Cardiac septum (tissue), 1 donor: ENCODE data around the gene KCNJ18. TPM values are rescaled to one million over a fixed set of nuclear protein-coding genes. Genes with fewer than 3 reads are reported as not detected.
"Not testable (repeated sequence)": the region's sequence is repeated elsewhere in the genome, so short reads cannot be mapped to it uniquely, and the experiment has no call there.

Source experiments
- DNase-seq: peaks from one replicate; pipeline ENCODE4 v3.0.0-alpha.2; 2020; ENCODE audit warnings: low spot score
- intact Hi-C: fragments of 100-400 bp; cut with DNase I; formaldehyde crosslinking; loops from one replicate; pipeline ENCODE4 v1.14.0; 2022
- total RNA-seq: library from RNA; stranded (reverse); fragmentation: NEBNext Ultra II Directional; extraction: Animal tissue kit (Norgen Biotek cat#: 25700); gene quantifications from one replicate; pipeline ENCODE4 v1.2.1, GENCODE V29; 2021
- donor health status: DM: no; HTN: no; CAD: no.

Gene KCNJ18
- total RNA-seq, 1 donor from 2014 or later, result not detected

DNA sequence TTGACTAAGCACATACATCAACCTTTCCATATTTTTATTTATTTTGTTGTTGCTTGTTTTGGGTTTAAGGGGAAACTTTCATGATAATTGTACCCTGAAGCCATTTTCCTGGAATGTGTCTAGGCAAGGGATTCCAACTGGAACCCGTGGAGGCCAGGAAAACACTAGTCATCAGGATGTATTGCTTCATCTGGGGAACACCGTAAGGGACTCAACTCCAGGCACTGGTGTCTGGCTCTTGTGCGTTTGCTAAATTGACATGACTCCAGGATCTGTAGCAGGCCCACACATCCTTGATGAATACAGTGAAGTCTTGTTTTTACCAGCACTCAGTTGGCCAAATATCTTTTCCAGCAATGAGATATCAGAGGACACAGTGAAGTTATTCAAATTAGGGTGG is 21.3 kb downstream of the KCNJ18 start:
- DNase-seq, intact Hi-C loops: not testable (repeated sequence)

DNA sequence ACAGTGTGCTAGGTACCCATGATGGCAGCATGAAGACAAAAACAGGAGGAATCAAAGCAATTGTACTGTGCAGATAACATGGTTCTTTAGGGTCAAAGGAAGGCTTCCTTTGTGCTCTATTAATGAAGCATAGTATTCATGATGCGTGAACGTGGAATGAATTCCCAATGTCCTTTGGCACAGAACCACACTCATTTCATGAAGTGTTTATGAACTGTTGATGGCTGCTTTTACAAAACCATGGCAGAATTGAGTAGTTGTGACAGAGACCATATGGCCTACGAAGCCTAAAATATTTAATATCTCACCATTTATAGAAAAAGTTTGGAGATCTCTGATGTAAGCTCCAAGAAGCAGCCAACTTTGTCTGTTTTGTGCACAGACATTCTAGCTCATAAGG is 22.4 kb downstream of the KCNJ18 start:
- intact Hi-C loops, DNase-seq: not testable (repeated sequence)

DNA sequence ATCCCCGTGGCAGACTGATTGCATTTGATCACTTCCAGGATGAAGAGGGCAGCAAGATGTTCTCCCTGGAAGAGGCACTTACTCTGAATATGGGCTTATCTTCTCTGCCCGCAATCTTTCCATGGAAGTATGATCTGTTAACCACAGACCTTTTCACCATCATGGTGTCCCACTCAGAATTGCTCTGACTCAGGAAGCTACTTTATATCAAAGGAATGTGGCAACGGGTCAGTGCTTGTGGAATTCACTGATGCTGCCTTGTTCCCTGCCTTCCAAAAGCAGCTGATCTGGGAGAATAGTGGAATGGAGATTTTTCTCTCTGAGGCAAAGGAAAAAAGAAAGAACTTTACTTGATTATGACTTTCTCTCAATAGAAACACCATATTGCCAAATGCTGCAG is 23.6 kb downstream of the KCNJ18 start:
- intact Hi-C loops, DNase-seq: not testable (repeated sequence)

DNA sequence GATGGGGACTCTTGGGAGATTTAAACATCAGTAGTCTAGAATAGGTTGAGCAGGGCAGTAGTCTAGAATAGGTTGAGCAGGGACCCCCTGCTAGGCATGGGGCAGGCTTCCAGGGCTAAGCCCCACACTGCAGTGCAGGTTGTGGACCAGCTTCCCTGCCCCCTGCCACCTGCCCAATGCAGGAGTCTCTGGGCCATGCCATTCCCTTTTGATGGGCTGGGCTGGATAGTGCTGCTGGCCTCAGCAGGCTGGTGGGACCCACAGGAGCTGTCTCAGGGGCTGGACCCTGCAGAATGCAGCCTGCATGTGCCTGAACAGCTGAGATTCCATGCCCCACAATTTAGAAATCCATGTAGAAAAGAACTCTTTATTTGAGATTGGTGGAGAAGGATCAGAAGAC is 26.6 kb downstream of the KCNJ18 start:
- intact Hi-C loops, DNase-seq: not testable (repeated sequence)

DNA sequence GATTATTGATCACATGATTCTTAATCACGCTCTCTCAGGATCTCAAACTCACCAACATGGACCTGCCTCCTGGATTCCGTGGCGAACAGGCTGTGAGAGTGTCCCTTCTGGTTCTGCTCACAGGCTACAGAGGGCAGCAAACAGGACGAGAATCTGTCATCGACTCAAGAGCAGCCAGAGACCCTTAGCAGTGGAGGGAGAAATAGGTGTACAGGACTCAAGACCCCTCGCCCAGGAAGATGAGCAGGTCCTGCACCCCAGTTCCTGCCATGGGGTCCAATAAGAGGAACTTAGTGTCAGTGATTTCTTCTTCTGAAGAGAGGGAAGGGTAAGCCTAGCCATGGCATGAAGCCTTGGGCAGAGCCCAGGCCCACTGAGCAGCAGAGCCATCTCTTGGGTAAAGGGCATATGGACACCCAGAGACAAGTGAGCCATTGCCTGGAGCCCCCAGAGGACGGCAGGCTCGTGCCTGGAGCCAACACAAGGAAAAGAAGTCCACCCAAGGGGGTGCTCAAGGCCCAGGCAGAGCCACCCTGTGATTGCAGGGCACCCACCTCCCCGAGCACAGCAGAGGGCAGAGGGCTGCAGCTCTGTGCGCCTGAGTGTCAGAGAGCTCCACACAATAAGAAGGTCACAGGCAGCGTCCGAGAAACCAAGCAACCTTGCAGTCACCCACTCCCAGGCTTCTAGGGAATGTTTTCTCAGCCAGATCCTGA is 27.3 kb downstream of the KCNJ18 start:
- intact Hi-C loops, DNase-seq: not testable (repeated sequence)

DNA sequence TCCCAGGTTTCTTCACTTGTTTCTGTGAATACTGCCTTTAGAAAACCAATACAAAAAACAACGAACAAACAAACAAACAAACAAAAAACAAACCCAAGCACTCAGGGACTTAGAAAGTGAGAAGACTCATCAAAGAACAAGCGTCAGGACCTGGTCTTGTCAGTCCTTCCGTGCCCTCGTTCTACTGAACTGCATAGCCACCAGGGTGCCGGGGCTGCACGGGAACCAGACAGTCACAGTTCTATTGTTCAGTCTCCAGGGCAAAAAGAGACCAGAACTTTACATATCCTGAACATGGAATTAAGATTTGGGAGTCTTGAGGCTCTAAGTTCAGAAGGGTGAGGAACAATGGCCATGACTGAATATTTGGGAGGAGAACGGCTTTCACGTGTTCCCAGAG is 28.2 kb downstream of the KCNJ18 start:
- DNase-seq, intact Hi-C loops: not testable (repeated sequence)

DNA sequence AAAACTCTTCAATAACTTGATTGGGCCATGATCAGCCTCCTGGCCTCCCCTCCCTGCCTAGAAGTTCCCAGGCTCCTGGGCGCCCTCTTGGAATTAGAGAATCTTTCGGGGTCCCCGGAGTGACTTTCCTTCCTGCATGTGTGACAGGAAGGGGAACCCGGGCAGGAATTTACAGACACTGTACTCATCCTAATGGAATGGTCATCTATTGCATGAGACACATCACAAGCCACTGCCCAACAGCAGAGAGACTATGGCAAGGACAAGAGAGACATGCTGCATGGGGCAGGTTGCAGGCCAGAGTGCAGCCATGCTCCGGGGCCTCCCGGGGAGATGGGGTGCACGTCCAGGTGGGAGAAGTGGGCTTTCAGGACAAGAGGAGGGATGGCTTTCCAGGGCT is 29.9 kb downstream of the KCNJ18 start:
- intact Hi-C loops, result not testable (repeated sequence)

DNA sequence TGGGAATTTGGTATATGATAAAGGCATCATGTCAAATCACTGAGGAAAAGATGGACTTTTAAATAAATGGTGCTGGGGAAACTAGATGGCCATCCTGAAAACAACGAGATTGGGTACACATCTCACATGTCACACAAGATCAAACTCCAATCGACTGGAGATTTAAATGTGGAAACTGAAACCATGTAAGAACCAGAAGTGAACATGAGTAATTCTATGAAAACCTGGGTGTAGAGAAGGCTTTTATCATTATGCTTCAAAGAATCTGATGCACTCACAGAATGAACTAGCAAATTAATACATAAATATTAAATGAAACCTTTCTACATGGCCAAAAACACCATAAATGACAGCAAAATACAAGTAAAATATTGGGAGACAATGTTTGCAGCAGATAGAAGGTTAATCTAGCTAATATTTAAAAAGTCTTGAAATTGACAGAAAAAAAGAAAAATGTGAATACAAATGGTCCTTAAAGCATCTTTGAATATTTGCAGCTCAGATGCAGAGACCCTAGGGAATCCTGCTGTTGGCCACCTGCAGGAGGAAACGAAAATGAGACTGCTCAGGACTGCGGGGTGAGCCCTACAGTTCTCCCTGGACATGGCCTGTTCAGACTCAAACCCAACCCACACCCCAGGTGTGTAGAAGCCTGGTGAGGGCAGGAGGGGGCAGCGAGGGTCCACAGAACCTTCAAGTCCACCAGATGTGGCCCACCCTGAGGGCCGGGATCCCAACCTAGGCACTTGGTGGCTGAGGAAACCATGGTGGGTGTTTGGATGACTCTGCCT is 32.1 kb downstream of the KCNJ18 start:
- intact Hi-C loops, result not testable (repeated sequence)
- peak; percentile 56 for DNase-seq

More for the DNA sequence above, 29.9 kb downstream of the KCNJ18 start:
- DNase-seq, result not testable (repeated sequence)

DNA sequence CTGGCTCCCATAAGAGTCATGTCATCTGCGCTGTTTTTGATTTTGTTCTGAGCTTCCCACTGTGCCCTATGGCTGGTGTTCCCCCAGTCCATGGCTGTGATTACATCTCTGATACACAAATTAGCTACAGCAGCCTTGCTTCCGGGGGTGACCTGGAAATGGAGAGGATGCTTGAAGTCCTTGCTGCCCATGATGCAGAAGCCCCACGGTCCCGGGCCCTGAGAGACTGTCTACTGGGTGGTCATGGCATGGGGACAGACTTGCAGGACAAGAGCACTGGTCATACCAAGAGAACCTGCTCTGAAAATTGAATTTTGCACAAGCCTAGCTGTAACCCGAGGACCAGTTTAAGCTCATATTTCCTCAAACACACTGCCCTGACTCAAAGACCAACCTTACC is 38.8 kb downstream of the KCNJ18 start:
- peak; percentile 36 for DNase-seq
- intact Hi-C loops, result not testable (repeated sequence)

DNA sequence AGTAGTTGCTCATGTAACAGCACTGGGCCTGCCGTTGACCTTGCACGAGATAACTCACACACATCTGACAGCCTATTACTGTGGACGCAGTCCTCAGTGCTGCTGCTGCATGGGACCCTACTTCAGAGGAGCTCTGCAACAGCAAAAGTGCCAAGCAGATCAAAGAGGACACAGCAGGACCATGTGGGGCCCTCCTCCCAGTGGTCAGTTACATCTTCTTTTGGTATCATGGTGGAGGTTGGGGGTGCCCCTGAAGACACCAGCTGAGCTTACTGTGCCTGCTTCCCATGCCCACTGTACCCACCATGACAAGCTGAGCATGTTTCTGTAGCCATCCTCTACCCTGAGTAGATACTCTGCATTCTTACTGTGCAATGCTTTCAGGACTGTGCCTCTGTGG is 41.6 kb downstream of the KCNJ18 start:
- intact Hi-C loops, DNase-seq: not testable (repeated sequence)

DNA sequence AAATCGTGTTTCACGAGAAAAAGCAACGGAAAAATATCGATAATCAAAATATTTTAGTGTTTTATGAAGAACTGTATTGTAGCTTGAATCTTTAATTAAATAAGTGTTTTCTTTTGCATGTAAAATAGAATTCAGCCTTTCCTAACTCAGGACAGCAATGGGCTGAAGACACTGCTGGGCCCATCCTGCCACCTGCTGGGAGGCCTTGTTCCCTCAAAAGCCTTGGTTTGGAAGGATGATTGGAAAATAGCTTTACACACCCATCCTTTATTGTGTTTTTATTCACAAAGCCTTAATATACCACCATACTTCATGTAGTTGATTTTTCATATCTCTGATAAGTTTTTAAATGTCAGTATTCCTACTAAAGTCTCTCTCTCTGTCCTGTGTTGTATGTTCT is 43.5 kb downstream of the KCNJ18 start:
- DNase-seq, intact Hi-C loops: not testable (repeated sequence)

DNA sequence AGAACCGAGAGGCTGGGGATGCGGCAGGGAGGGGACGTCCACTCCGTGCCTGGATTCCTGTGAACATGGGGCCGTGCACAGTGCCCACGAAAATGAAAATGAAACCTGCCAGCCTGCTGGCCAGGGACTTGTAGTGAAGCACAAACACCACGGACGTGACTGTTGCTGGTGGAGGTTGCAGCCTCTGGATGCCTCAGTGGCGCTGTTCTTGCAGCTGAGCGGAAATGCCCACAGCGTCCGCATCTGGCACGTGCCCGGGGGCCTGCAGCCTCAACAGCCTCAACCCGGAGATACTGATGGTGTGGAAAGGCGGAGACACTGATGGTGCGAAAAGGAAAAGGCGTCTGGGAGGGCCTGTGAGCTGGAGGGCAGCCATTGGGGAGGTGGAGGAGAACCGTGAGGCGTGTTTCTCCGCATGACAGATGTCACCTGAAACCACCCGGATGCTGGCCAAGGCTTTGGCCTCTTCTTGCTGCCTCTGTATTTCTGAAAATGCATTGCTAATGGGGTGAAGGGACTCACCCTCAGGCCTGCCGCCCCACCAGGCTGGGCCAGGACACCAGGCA is 44.8 kb downstream of the KCNJ18 start:
- intact Hi-C loops, result not testable (repeated sequence)
- peak; percentile 72 for DNase-seq

DNA sequence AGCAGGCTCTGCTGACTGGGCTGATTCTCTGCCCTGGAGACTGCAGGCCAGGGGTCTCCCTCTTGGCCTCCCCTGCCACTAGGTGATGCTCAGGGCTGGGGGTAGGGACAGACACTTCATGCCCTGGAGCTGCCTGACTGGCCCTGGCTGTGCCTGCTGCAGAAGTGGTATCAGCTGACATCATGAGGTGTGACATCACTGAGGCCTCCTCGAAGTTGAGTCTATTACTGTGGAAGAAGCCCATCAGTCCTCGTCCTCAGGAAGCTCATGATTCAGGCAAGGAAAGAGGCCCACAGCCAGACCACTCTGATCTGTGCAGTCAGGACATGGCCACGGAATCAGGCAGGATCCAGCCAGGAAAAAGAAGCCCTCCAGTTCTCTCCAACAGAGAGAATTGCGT is 45.9 kb downstream of the KCNJ18 start:
- intact Hi-C loops, DNase-seq: not testable (repeated sequence)

DNA sequence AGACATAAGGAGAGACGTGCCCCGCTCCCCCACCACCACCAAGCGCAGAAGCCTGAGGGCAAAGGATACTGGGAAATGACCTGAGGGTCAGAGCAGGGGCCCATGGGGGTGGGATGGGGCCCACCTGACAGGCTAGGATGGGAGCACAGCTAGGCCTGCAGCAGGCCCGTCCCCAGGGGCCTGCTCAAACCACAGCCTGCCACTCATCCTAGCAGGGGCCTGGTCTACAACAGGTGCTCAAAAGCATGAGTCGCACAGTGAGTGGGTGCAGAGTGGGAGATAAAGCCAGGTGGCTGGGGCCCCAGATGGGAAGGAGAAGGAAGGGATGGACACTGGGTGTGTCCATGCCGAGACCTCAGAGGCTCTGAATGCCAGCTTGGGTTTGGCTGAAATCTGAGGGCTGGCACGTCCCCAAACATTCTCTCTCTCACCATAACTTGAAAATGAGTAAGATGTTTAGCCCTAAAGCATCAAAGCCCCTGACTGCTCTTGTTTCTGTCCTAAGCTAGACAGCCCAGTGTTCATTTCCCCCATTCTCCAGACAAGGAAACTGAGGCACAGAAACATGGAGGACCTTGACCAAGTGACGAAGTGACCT is 46.7 kb downstream of the KCNJ18 start:
- DNase-seq, intact Hi-C loops: not testable (repeated sequence)

DNA sequence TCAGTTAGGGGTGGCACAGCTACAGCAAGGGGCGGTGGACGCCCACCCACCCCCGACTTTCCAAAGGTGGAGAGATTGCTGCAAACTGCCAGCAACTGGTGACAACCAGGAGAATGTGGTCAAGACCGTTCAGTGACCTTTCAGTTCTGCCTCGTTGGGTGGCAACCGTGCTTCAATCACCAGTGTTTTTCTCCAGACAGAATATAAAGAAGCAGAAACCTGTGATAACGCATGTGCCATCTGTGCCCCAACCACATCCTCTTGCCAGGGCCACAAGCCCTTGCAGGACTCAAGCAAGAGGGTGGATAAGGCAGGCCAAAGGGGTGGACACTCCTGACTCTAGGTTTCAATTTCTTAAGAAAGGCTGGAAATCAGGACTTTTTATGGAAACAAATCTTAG is 47.2 kb downstream of the KCNJ18 start:
- DNase-seq, intact Hi-C loops: not testable (repeated sequence)

DNA sequence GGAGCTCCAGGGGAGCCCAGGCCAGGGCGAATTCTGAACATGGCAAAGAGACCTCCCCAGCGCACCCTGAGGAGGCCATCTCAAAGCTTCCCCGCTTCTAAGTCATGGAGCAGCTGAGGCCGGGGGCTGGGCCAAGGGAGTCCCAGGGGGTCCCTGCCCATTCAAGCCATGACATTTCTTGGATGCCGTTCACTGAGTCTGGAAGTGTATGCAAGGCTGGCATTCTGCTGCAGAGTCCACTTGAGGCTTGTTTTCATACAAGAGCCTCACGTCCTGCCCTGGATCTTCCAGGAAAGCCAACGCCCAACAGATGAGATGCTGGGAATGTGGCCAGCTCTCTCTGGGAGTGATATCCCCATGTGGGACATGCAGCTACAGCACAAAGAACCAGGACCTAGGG is 48.5 kb downstream of the KCNJ18 start:
- DNase-seq, intact Hi-C loops: not testable (repeated sequence)

DNA sequence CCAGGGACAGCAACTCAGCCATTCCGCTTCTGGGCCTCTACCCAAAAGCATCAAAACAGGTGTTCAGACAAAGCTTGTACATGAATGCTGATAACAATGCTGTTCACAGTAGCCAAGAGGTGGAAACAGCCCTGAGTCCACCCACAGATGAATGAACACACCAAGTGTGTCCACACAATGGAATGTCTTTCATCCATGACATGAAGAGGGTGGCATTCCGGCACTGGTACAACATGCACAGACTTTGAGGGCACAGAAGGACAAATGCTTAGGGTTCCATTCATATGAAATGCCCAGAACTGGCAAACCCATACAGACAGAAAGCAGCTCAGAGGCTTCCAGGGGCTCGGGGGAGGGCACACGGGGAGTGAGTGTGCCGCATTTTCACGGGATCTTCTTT is 49.2 kb downstream of the KCNJ18 start:
- intact Hi-C loops, DNase-seq: not testable (repeated sequence)

DNA sequence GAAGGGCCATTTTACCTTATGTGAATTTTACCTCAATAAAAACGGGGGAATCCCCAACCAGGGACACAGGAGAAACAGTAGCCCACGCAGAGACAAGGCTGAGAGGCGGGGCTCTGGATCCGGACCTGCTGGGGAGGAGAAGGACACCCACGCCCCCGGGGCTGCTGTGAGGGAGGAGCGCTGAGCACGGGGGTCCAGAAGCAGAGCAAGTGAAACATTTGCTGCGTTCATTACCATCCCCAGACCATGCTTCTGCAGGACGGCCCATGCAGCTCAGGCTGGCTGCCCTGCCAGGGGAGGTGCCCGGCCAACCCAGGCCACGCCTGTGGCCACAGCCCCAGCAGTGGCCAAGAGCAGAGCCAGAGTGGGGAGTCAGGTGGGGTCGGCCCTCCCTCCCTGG is 50.0 kb downstream of the KCNJ18 start:
- no peak for DNase-seq
- intact Hi-C loops, result no loop called here

DNA sequence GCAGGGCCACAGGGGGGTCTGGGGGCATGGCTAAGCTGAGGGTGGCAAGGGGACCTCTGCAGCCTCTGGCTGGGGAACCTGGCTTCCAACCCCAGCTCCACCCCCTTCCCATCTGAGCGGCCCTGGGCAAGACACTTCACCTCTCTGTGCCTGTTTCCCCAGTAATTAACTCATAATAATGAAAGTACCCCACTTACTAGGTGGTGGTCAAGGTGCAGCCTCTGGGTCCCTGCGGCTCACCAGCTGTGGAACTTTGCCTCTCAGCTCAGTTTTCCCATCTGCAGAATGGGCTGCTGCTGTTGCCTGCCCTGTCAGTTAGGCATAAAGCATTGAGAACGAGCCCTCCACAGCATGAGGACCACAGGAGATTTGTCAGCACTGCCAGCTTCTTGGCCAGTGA is 51.8 kb downstream of the KCNJ18 start:
- intact Hi-C loops, result not testable (repeated sequence)
- peak; percentile 43 for DNase-seq

DNA sequence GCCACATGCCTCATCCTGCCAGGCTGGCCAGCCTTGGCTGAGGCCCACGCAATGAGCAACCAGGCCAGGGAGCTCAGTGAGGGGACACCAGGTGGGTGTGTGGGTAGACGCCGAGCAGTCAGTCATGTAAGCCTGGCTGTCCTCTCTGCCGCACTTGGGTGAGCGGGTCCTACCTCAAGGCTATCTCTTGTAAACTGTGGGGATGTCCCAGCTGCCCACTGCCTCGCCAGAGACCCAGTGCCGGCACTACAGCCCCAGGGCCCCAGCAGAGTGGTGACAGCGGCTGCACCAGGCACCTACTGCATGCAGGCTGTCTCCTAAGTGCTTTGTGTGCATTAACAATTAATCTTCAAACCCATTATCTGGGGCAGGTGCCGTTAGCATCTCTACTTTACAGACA is 52.3 kb downstream of the KCNJ18 start:
- intact Hi-C loops, result not testable (repeated sequence)
- peak; percentile 31 for DNase-seq
